ENCODE results near the gene HSF2.
"Not testable (repeated sequence)": the region's sequence is repeated elsewhere in the genome, so short reads cannot be mapped to it uniquely, and the experiment has no call there.

HSF2 gene

DNA sequence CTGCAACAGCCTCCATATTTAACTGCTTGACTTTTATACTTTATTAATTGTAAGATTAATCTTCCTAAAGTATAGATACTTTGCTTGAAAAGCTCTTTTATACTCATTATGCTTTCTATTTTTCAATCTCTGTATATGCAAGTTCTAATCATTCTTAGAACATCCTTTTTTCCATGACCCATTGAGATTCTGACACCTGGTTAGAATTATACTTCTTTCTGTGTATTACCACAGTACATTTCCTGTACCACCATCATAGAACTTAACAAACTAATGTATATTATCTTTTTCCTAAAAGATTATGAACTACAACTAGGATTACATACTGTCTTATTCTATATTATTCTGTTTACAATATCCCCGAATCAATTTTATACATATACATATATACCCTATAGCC, 58.6 kb downstream of the HSF2 start:
- DNase-seq = no peak

DNA sequence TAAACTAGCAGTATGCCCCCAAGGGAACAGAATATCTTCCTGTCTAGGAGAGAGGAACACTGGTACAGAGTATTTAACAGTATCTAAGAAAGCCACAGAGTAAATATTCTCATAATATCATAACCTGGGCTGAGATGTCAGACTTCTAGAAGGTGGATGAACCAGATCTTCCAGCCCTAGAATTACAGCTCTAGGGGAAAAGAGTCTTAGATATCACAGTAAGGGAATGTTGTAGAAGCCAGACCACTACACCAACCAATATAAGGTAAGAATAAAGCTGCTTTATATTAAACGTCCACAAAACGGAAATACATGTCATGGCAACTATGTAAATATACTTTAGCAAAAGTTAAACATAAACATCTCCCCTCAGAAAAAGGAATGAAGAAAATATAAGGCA, 59.8 kb downstream of the HSF2 start:
- DNase-seq = no peak

DNA sequence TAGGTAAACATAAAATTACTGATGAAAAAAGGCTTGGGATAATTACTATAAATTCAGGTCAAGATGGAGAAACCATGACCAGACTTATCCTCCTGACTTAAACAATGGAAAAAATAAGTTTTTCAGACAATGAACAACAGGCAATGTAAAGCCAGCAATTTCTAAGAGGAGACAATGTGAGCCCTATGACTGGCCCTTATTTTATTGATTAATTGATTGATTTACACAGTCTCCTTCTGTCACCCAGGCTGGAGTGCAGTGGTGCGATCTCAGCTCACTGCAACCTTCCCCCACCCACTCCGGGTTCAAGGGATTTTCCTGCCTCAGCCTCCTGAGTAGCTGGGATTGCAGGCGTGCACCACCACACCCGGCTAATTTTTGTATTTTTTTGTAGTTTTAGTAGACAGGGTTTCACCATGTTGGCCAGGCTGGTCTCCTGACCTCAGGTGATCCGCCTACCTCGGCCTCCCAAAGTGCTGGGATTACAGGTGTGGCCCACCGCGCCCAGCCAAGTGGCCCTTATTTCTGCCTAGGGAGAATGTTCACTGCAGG, 60.5 kb downstream of the HSF2 start:
- DNase-seq = not testable (repeated sequence)

DNA sequence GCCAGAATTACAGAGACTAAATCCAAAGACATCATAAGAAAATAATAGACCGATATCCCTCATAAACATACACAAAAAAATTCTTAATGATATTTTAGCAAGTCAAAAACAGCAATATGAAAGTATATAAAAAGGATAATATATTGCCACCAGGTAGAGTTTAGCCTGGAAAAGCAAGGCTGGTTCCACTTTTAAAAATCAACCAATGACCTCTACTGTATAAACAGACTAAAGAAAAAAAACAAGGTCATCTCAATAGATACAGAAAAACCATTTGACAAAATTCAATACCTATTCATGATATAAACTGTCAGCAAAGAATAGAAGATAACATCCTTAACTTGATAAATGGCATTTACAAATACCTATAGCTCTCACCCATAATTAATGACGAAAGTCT, 62.4 kb downstream of the HSF2 start:
- DNase-seq = no peak

DNA sequence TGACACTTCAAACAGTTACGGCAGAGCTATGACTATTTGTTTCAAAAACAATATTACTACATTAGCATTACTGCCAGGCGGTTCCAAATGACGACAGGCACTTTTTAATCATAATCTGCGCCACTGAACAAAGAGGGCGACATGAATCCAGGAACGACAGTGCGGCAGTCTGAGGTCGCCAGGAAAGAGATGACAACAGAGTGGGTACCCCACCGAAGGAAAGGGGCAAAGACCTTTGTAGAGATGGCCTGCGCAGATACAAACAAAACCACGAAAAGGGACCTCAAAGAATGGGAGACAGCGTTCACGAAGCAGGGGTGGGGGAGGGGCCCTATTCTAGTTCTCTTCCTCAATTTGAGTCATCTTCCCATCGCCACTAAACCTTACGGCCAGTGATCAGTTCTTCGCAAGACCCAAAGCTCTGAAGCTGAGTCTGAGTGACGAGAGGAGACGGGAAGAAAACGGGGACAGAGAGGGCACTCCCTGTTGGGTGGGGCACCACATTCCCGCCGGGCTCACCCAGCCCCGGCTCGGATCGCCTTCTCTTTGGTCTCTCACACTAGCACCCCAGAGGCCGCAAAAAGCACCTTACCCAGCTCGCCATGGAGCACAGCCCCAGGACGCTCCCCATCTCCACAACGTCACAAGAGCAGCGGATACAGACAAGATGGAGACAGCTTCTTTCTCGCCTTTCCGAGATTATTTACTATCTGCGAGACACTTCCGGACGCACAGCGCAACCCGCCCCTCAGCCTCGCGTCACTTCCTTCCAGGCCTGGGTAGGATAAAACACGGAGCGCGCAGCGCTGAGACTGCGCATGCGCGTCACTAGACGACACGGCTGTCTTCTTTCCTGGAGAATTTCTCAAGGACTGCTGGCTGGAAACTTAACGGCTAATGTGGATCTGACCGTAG, 71.9 kb downstream of the HSF2 start, which contains the start of gene SERINC1:
SERINC1 (minus strand) TSS at position 701 of the 915 bp plus-strand sequence; CDS start at position 631, 70 bp downstream.
- peak; percentile 88 for DNase-seq

DNA sequence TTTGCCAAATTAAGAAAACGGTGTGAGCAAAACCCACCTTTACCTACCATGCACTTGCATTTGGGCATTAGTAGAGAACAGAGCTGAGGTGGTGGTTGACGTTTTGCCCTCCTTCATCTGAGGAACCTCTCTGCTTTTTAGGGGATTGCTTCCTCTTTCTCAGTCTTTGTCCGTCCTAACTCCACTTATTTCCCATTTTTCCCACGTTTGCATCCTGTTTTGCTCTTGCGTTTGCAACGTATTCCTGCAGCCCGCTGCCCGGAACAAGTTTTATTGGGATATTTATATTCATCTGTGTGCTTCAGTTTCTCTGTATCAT, 72.5 kb downstream of the HSF2 start:
- DNase-seq = no peak

DNA sequence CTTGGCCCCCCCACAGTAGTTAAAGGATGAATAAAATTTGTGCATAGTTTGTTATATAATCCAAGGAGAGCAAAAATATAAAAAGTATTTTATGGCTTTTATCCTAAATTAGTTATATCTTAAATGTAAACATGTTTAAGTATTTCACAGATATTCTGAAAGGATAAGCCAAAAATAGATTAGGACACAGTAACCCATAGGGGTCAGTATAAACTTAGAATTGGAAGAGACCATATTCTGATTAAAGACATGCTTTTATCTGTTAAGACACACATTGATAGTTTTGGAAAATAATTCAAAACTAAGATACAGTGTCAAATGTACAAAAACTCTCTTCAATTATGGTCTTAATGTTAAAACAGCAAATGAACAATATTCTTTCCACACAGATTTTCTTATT, 76.7 kb downstream of the HSF2 start:
- no peak for DNase-seq

DNA sequence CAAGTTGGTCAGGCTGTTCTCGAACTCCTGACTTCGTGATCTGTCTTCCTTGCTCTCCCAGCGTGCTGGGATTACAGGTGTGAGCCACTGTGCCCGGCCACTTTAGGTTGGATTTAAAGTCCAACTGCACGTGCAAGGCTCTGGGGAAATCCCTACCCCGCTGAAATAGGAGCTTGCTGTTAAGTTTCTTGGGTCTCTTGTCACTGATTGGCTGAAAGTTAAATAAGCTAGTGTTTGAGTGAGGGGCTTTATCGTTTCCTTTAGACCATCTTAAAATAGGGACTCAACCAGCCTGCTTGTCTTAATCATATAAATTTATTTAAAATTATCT, 83.3 kb downstream of the HSF2 start:
- no peak for DNase-seq
